Right renal pelvis (tissue), 4 donors: ENCODE measurements around the gene PARD3. TPM values are rescaled to one million over a fixed set of nuclear protein-coding genes. Genes with fewer than 3 reads are reported as not detected.

Experiments
- DNase-seq, 4 donors: peaks; one replicate each; pipeline ENCODE4 v3.0.0-alpha.2; 2013; ENCODE audit warnings: low read depth in 4 of 4, low spot score in 3 of 4, missing footprints in 1 of 4
- polyA plus RNA-seq, 4 donors: library from polyadenylated mRNA; unstranded; fragments of 120-200 nt; gene quantifications; one replicate each; pipeline ENCODE4 v1.2.1, GENCODE V29; 2013; ENCODE audit not compliant: insufficient read length in 4 of 4

Gene PARD3
- polyA plus RNA-seq, 4 donors = 62.1 to 76.2 (median 71.3) TPM

DNA sequence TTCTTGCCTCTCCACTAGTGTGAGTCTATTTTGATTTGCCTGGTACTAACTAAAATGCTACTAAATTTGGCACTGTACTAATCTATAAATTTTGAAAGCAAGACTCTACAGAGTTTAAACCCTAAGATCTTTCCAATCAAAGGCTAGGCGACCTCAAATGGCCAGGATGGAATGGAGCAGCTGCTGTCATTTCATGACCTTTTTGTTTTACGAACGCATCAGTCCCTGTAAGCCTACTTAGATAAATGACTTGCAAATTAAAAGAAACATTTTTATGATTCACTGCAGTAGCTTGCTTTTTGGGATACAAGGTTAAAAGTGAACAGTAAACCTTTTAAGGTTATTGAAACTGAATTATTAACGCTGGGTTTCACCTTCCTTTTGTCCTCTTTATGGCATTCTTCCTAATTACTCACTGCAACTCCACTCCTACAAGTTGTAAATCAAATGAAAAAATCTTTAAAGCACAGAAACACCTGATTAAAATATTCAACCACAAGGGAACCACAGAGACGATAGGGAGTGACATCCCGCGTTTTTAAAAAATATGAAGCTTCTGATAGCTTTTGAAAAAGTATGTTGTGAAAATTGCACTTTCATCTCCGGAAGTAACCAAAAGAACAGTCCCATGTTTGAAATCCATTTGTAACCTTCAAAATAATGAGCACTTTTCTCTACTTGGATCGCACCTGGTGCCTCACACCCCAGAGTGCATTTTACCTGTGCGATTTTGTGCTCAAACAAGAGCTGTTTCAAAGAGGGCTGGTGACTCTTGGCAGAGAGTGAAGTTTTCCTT lies 595.1 kb downstream of the PARD3 start:
- DNase-seq = no peak

DNA sequence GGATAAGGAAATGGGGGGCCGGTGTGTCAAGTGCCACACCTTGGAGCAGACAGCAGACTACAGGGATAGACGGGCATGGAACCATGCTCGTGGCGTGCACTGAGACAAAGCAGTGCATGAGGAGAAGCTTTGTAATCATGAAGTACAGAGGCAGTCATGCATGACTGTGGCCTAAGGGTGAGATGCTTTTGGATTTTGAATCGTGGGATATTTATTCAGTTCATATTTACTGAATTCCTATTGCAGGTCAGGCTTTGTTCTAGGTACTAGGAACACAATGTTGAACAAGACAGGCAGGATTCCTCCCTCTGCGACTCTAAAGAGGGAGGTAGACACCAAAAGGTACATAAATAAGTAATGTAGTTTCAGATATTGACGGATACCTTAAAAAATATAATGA lies 597.6 kb downstream of the PARD3 start:
- no peak for DNase-seq

DNA sequence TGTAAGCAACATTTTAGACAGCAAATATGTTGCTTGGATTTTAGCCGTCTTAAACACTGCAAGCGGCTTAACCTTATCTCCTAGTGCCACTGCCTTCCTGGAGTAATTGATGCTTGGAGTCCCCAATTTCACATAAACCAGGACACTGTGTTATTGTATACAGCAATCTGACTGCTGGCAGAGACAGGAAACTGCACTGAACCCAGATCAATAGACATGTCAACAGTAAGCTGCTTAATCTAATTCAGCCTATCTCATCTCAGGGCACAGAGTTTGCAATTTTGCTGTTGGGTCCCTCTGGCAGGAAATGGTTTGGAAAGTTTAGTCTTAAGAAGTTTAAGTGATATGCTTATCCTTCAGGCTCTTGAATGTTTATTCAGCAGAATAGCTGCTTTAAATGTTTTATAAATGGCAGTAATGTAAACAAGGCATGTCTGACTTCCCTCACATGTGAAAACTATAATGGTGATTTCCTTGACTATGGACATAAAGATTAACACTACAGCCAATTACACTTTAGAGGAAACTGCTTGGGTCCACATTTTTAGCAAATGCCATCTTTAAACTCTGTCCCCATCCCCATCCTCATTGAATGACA lies 598.6 kb downstream of the PARD3 start:
- no peak for DNase-seq

DNA sequence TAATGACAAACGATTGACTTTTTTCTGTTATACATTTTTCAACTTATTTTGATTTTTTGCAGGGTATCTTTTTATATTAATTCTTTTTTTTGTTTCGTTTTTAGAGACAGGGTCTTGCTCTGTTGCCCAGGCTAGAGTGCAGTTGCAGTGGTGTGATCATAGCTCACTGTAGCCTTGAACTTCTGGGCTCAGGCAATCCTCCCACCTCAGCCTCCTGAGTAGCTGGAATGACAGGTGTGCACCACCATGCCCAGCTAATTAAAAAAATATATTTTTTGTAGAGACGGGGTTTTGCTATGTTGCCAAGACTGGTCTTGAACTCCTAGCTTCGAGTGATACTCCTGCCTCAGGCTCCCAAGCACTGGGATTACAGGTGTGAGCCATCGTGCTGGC lies 601.3 kb downstream of the PARD3 start:
- DNase-seq = no peak

DNA sequence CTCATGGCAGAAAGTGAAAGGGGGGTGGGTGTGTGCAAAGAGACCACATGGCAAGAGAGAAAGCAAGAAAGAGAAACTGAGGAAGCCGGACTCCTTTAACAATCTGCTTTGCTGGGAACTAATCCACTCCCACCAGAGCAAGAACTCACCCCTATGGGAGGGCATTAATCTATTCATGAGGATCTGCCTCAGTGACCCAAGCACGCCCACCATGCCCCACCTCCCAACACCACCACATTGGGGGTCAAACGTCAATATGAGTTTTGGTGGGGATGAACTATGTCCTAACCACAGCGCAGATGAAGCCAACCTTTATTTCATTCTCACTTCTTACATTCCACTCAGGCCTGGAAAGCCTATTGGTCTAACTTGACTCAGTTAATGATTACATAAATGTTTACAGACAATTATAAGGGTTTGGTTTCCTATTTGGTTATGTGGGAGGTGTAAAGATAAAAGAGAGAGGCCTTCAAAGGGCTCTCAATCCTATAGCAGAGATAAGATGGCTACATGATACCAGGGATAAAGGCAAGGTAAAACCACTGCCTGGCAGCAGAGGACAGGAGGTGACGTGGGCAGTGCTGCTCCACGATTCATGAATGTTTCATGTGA lies 601.8 kb downstream of the PARD3 start:
- DNase-seq = no peak

DNA sequence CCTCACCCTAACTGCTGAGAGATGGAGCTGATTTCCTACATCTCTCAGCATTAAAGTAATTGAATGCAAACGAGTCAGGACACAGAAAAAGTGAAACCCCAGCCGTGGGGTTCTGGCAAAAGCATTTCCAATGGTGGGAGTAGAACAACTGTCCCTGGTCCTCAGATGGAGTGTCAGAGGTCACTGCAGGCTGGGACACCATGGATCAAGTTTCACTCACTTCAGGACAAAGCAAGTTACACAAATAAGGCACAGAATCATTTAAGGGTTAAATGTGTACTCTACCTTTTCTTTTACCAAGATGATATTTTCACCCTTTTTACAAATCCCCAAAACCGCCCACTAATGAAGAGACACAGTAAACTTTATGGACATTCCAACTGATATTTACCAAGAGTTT lies 607.8 kb downstream of the PARD3 start:
- no peak for DNase-seq

DNA sequence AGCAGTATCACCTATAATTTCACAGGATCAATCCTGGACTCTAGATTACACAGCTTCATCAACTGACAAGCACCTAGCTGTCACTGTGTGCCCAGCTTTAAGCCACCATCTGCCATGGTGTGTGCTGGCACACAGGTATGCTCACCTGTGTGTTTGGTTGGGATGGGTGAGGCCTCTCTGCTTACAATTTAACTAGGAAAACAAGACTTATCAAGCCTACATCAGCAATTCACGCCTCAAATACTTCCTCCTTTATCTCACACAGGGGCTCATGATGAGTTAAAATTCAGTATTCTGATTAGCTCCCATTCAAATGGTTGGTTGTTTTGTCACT lies 608.2 kb downstream of the PARD3 start:
- DNase-seq = no peak

DNA sequence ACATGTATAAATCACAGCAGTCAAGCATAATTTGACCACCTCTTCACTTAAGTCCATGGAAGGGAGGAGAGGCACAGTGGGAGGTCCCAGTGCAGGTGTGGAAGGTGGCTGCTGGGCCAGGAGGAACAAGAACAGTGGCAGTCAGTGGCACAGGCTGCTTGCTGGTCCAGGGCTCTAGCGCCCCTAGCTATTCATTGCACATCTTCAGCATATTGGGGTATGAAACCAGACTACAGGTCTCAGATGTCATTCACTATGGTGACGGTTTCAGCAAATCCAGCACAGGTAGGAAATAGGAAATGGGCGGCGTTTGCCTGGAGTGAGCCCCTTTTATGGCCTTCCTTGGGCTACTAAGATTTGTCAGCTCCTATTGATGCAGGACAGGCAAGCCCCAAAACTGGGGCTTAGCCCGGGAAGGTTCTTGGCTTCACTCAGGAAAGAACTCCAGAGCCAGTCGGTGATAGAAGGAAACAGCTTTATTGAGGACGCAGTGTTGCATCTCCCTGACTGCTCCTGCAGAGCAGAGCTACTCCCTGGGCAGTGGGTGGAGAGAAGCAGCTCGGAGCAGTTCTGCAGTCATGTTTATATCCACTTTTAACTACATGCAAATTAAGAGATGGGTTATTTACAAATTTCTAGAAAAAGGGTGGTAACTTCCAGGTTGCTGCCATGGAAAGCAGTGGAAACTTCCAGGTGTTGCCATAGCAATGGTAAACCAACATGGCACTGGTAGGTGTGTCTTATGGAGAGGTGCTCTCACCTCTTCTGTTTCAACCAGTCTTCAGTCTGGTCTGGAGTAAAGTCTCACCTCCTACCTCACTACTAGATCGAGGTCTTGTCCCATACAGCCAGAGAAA lies 608.8 kb downstream of the PARD3 start:
- DNase-seq = no peak

DNA sequence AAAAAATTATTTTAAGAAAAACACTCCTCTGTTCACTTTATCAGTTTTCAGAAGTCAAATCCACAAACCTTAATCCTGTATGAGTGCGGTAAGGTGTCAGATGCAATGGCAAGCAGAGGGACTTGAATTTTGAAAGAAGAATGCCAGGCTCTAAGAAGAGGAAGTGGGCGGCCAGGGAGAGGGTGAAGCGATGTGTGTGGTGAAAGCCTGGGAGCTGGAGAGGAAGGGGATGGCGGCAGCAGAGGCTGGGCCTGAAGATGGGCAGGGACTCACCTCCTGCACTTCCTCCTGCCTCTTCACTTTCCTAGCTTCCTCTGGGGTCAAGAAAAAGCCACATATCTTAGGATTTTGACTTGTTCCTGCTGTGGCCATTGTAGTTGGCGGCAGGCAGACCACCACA lies 609.6 kb downstream of the PARD3 start:
- no peak for DNase-seq

DNA sequence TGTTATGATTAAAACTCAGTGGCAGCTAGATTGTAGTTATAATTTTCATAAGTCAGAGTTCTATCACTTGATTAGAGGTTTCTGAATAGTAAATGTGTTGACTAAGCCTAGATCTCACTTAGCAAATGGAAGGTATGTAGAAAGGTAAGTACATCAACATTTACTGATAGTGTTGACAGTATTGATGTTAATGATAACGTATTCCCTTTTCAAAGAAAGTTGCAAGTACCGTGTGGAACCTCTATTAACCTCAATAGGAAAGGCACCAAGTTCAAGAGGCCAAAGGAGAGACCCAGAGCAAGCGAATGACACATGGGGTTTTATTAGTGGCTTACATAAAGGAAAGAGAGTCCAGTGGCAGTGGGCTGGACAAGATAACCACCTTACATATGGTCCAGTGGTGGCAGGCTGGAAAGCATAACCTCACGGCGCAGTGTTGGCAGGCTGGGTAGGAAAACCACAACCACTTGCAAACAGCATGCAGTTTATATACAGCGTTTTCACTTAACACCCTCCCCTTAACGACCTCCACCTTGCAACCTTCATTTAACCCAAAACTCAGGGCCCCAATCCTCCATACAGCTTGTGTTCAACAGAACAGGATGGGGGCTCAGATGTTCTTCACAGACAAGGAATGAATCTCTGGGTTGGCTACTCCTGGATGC lies 611.0 kb downstream of the PARD3 start:
- no peak for DNase-seq

DNA sequence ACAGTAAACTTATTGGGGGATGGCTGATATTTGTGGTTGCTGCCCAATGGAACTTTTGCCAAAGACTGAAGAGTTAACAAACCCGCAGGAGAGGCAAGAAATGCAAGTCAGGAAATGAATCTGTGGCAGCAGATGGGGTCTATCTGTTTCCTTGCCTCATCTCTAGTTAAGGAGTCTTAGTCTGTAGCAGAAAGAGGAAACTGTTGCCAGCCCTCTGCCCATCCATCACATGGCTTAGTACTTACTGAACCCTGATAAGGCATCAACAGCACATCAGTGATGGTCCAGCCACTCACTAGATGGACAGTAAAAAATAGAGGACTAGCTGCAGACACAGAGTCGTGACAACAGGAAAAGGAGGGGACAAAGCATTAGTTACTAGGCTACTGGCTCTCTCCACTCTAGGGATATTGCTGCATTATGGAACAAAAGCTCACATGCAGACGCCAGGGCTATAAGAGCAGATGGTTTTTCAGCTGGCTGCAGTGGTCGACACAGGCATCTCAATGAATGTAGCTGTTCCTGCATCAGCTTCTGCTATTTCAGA lies 614.7 kb downstream of the PARD3 start:
- no peak for DNase-seq

DNA sequence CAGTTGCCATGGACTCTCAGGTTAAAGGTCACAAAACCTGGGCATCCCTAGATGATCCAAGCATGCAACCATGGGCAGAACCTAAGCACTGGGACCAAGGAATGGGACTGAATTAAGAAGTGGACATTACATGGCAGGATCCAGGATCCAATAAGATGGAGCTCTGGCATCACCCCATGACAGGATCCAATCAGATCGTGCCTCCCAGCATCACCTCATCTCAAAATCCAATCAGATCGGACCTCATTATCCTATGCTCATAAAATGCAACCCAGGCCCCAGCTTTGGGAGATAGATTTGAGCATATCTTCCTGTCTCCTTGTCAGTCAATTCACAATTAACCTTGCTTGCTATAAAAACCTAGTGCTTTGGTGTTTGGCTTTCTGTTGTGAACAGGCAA lies 616.1 kb downstream of the PARD3 start:
- DNase-seq = no peak

DNA sequence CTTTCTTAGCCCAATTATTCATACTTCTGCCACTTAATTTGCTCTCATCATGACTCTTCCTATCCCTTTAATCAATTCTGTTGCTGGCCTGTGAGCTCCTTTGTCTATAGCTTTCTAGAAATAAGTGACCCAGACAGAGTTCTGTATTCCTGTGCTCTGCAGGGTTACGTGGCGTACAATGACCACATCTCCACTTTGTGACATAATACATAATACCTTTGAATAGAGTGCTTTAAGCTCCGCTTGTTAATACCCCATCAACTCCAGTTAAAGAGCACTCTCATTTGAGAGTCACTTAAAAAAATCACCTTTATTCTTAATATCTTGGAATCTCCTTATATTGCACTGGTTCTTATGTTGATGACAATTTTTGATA lies 619.0 kb downstream of the PARD3 start:
- DNase-seq = no peak

DNA sequence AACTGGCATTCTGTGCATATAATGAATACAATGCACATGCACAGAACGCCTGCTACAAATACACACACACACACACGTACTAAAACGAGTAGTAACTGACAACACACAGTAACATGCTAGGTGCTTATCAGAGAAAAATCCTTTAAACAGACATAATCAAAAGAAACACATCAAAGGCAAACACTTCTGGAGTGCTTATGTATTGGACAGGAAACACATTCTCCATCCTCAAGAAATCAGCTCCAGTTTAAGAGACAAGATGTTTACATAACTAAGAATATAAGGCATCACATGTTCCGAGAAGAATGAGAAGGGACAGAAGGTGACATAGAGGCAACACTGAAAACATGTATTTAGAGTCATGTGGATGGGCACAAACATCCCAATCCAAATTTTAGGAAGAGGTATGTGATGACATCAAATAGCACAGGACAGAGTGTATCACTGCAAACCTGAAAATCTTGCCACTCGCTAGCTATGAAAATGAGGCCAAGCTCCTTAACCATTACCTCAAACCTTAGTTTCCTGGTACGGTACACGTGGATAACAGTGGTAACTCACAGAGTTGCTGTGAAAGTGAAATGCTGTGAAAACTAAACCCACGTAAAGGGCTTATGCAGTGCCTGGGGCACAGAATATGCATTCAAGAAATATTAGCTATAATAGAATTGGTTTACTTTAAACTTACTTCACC lies 619.6 kb downstream of the PARD3 start:
- DNase-seq = no peak

DNA sequence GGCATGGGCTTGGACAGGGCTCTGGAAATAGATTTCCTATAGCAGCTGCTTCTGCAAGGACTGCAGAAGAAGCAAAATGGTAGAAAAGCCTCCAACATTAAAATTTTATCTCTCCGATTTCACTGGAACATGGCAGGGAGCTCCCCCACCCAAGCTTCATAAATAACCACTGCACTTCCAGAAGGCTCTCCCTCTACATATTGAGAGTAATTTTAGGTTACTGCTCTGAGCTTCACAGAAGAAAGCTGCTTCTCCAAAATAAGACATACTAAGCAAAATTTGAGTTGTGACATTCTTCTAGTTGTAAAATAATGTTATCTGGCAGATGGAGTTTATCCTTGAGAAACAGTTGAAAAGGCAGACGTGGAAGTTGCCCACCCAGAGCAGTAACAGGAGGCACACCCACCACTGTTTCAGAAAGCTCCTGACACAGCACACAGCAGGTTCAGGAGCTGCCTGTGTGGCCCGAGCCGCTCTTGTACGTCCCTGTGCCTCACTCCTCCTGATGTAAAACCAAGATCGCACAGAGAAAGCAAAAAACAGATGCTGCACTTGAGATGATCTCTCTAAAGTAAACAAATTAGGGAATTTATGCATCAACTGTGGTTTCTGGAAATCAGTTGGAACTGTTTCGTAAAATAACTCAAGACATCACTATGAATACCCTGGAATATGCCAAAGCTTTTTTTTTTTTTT lies 621.0 kb downstream of the PARD3 start:
- DNase-seq = no peak

DNA sequence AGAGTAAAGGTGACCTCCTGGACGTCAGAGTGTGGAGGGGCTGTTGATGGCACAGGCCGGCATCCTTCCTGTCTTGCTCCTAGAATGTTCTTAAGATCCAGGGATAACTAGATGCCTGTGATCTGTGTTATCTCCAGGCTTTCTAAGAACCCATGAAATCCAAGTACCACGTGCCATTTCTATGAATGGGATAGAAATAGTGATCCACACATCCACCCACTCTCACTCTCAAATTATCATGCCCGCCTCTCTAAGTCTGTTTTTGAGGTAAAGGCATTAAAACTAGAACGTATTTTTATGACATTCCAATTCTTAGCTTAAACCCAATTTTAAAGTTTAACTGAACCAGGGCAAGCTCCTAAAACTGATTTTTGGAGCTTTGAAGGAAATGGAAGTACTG lies 622.5 kb downstream of the PARD3 start:
- no peak for DNase-seq

DNA sequence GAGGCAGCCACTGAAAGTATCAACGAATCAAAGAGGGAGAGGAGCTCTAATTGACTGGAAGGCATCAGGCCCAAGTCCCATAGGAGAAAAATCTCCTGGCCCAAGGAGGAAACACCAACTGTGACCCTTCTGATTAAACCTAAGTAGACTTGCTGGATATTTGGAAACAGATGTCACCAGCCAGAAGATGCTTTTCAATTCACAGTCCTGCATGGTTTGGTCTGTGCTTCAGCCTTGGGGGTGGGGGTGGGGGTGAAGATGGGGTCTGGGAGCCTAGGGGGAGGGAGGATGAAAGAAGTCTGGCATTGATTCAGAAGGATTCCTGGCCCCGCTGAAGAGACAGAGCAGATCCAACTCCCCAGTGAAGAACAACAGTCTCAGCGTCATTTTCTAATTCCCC lies 623.7 kb downstream of the PARD3 start:
- DNase-seq = no peak

DNA sequence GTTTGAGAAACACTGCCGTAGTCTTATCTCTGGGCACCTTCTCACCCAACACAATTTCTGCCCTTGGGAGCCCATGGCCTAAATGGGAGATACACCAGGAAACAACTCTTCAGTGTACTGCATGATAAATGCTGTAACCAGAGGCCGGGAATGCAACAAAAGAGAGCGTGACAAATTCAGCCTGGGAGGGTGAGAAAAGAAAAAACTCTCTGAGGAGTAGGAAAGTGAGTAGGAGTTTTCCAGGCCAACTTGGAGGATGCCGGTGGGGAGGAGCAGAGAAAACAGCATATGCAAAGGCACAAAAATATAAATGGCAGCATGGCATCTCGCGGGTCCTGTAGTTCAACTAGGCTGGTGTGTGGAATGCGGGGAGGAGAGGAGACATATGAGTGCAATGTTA lies 624.5 kb downstream of the PARD3 start:
- no peak for DNase-seq

DNA sequence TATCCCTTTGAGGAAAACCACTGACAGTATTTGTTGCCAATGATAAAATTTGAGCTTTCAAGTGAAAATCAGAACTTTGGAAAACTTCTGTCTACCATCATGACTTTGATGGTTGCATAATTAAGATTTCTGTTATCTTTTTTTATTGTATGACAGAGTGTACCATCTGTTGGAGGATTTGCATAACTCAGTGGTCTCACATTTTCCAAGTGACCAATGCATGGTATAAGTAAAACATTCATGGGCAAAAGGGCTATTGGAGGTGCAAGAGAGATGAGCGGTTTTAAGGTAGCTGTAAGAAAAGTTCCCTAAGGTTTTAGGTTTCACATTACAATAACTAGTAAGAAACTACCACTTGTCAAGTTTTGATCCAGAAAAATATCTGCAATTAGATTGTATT lies 625.3 kb downstream of the PARD3 start:
- no peak for DNase-seq
